HG03103 (cell line): ENCODE data around the gene CD58.

Source experiments
- ATAC-seq: cut with Tn5 transposase; IDR thresholded peaks from one replicate; pipeline ENCODE4 v1.9.1; 2021; ENCODE audit warnings: low read depth; ENCODE audit not compliant: unreplicated experiment

Gene CD58

DNA sequence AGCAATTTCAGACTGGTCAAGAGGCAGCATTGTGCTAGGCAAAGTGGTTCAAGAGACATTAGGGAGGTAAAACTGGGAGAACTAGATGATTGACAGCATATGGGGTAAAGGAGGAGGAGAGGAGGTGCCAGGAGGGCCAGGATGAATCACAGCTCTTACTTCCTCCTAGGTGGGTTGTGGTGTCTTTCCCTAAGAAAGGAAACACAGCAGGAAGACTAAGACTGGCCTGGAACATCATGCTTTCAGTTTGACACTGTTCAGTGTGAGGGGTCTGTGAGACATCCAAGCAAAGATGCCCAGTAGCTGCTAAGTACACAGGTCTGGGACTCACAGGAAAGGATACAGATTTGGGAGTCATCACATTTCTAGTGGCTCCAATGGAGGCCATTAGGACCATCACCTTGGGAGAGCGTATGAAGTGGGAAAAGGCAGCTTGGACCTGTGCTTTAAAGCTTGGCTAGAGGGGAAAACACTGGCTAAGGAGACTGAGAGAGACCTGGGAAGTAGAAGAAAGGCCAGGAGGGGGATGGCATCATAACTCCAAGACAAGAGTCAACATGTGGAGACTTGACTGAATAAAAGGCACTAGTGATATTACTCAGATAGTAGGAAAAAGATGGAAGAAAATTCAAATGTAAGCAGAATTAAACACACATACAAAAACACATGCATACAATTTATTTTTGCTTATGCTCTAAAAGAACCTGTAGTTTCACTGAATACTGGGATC lies 17.3 kb downstream of the CD58 start:
- ATAC-seq = no peak

DNA sequence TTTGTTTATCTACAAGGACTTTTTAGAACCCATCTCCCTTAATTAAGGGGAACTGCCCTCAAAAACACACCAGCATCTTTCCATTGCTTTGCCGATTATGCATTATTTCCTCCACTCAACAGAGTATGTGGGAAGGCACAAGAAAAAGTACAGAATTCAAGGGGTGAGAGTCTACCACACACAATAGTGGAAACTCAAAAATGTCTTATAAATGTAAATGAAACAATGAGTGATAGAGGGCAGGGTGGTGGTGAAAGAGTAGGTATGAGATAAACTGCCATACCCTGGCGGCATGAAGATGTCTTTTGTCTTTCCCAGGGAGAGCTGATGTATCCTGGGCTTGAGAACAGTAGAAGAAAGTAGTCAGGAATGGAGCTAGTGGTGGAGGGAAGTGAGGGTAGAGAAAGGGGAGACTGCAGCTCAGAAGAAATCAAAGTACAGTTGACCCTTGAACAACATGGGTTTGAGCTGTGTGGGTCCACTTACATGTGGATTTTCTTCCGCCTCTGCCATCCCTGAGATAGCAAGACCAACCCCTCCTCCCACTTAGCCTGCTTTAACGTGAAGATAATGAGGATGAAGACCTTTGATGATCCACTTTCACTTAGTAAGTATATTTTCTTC lies 24.4 kb downstream of the CD58 start:
- no peak for ATAC-seq

DNA sequence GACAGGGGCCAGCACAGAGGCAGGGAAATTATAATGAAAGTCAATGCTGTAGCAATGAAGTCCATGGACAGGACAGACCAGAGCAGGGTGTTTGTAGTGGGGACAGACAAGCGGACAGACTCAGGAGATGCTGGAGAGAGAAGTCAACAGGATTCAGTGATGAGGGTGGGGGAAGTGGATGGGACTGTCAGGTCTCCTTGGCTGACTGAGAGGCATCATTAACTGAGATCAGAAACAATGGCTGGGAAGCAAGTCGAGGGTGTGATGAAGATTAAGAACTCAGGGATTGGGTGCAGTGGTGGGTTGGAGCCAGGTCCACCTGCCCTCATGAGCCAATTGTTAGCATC lies 25.5 kb downstream of the CD58 start:
- peak; percentile 8 for ATAC-seq

DNA sequence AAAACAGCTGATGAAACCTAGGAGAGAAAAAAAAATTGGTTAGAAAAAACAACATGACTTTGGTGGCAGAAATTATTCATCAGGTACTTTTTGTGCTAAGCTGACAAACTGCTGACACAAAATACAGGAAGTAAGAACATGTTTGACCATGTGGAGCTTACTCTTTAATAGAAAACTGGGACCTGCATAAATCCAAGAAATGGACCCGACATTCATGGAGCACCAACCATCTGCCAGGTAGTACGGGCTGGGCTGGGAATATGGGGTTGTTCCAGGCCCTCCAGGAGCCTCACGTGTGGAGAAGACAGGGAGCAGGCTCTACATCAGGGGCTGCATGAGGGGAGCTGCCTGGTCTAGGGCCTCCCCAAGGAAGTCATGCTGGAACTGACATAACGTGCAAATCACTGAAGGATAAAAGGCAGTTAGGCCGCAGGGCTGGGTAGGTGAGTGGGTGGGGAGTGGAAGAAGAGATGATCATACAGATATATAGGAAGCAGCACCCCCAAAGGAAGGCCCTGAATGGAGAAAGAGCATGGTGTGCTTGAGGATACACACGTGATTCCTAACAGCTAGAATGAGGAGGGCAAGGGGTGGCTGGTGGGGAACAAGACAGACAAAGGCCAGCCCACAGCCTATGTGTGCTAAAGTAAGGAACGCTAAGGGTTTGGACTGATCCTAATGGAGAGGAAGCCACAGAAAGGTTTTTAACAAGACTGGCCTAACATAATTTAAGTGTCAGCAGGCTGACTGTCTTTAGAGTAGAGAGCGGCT lies 26.1 kb downstream of the CD58 start:
- ATAC-seq = peak; percentile 52

DNA sequence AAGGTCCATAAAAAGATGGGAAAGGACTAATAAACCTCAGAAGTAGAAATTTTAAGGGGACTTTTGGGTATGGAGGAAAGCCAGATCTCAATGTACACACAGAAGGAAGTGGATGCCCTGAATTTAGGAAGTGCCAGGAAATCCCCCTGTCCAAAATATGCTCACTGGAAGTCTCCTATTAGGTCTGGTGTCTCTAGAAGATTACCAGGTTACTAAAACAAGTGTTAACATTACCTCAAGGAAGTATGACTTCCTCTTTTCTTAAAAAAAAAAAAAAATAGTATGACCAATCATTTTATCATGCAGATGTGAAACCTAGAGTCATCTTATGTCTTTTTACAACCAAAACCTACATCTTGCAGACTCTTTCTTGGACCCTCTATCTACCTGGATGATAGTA lies 30.7 kb downstream of the CD58 start:
- ATAC-seq = no peak

DNA sequence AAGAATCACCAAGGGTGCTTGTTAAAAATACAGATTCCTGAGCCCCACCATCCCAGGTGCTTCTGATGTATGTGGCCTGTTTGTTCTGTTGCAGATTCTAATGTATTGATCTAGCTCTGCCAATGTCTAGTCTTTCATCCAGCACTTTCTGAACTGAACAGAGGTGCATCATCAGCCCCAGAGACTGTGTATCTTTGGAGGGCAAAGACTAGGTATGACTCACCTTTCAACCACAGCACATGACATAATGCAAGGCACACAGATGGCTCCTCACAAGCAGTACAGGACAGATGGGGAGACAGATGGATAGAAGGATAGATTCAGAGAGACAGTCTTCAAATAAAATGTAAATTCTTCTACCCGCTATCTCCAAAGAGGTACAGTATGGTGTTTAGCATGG lies 32.3 kb downstream of the CD58 start:
- ATAC-seq = peak; percentile 80

DNA sequence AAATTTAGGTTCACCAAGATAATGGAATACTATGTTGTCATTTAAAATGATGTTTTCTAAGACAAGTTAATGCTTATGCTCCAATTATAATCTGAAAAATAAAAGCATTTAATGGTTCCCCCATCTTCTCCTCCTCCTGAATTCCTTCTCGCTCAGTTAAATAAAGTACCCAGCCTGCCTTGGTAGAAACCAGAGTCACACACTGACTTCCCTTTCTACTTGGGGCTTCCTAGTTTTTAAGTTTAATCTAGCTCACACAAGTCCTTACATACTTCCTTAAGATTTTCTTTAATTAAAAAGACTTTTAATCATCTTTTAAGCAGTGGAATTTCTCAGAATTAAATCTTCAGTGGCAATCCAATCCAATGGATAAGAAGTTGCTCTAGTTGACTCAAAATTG lies 32.9 kb downstream of the CD58 start:
- ATAC-seq = no peak

DNA sequence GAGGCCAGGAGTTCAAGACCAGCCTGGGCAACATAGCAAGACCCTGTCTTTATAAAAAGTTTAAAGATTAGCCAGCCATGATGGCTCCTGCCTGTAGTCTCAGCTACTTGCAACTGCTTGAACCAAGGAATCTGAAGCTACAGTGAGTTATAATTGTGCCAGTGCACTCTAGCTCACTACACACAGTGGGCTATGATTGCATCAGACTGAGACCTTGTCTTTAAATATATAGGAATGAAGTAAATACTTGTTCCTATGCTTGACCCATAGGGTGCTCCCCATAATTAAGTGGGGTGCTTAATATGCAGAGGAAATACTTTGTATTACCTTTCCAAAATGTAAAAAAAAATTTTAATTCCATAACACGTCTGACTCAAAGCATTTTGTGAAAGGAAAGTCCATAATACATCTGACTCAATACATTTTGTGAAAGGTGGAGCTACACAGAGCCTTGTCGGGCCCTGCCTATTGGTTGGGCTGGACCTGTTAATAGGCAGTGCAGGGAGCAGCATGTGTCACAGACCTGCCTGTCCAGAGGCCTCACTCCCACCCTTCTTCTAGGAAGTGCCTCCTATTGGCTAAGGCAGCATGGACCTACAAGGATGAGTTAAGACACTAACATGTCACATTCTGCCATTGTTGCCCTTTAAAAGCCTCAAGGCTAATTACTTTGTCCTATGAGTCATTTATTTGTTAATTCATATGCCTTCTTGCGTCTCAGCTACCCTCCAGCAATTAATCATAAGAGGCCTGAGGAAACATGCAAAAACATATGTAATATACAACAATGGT lies 33.6 kb downstream of the CD58 start:
- ATAC-seq = no peak

DNA sequence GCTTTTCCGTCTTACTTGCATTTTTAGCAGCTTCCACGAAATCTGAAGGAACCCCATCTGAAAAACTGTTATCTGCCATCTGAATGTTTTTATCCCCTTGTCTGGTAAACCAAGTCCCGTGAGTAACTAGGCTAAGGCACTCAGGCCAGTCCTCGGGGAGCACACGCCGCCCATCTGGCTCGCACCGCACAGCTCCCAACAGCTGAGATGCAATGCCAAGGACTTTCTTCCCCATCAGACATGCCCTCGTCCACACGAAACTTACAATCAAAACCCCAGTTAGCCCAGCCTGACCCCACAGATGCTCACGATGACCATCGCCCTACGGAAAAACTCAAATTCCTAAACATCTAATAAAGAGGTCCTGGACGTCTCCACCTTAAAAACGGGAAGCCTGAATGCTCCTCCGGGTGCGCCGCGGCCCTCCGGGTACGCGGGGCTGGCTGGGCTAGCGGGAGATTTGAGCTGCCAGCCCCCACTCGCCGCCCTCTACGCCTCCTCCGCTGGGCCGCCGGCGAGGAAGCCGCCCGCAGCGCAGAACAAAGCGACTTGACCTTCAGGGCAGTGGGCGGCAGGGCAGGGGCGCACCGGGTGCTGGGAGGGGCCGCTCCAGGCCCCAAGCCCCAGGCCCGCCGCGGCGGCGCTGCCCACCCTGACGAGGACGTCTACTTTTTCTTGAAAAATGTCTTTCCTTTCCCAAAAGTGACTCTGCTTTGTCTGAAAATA lies 36.6 kb downstream of the CD58 start:
- ATAC-seq = no peak

DNA sequence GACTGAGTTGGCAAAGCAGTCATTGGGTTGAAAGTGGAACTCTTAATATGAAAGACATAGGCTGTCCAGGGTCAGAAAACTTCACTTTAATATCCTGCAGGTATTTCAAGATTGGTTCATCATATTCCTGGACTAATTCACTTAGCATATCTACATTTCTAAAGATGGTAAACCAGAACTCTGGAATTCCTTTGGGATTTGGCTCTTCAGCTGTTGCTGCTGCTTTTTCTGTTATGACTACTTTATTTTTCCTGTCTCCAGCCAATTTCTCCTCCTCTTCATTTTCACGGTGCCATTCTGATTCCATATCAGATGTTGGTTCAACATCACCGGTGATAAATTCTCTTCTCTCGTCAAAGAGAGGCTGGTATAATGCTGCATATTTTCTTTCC lies 37.4 kb downstream of the CD58 start:
- no peak for ATAC-seq

DNA sequence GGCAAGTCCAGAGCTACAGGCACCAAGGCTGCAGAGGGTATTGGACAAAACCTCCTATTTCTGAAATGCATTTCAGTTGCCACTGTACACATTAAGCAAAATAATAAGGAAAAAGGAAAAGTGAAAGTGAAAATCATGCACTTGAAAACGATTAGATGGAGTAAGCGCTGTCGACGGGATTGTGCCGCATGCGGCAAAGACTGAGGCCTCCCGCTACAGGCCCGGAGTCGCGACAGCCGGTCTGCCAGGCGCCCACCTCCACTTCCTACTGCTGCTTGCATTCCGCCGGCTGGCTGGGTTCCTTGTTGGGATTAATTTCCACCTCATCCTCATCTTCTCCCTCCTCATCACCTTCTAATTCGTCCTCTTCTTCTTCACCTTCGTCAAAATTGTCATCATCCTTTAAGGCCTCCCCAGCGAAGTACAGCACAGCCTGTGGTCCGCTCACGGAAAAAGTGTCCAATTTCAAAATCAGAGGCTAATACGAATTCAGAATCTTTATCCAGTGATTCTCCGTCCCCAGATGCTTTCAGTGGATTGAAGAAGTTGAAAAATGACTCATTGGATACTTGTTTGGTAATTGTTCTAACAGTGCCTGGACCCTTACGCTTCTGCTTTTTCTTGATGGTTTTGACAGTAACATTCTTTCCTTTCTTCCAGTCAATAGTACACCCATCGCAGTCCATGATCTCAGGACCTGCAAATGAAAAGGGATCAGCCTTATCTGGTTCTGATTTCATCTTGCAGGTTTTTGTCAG lies 38.0 kb downstream of the CD58 start:
- ATAC-seq = no peak

DNA sequence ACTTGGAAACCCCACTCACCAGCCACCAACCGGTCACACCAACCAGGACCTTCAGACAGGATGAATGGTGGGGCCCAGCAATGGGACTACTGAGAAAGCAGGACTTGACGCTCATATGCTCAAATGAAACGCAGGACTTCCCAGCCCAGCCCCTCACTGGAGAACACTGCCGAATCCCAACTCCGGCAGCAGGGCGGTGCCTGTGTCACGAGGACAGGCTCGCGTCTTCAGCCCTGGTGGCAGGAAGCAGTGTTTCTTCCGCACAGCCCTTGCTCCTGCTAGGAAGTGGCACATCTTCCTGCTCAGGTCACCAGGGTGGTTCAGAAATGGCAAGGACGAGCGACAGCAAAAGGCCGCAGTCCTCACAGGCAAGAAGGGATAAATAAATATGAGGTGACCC lies 38.9 kb downstream of the CD58 start:
- no peak for ATAC-seq

DNA sequence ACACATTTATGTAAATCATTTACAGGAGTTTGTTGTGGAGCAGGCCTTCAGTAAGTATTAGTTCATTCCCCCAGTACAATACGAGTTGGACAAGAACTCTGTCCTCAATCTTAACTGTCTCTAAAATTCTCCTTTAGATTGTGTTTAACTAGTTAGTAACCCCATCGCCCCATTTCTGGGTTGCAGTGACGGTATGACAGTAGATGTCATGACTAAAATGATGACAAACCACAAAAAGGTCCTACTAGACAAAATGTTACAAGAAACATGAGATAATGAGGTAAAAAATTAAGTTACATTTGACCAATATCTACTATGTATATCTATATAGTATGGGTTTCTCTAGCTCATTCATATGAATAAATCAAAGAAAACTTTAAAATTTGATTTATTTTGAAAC lies 41.1 kb downstream of the CD58 start:
- no peak for ATAC-seq

DNA sequence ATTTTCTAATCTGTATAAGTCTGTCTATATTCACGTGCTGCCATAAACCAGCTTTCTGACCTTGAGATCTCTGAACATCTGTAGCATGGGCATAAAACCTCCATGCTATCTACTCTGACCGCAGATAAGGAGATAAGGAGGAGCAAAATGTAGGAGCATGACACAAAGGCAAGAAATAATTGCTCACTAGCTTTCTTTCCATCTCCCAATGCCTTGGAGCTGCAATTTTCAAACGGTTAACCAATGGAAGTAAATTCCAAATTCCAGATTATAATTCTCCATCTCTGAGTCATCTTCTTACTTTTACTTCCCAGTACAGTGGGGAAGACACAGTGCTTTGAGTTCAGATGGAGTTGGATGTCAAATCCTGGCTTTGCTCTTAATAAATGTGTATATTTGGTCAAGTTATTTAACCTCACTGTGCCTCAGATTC lies 41.6 kb downstream of the CD58 start:
- ATAC-seq = no peak

DNA sequence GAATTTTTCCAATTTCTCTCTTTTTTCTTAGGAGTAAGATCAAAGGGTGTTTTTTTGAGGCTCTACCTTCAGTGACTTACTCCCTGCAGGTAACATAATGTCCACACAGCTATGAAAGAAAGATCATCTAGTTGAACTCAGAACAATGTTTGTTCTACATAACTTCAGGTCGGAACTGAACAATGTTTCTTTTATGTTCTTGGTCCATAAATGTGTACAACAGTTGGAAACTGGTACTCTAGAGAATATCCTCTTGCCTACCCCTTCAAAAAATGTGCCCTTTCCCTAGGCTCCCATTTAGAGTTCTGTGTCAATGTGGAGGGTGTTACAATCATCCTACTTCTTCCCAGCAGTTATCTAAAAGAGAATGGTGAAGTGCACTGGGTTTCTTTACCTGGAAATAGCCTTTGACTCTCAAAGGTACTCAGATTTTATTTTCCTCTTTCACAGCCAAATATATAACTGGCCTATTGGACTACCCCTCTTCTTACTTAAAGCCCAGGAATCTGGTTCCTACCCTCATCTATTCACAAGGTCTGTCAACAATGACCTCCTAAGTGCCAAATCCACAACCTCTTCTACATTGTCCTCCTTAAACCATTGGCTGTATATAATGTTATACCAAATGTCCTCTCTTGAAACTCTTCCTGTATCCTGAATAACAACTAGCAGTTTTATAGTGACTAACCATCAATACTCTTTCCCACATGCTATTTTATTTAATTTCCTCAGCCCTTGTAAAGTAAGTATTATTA lies 42.3 kb downstream of the CD58 start:
- no peak for ATAC-seq

DNA sequence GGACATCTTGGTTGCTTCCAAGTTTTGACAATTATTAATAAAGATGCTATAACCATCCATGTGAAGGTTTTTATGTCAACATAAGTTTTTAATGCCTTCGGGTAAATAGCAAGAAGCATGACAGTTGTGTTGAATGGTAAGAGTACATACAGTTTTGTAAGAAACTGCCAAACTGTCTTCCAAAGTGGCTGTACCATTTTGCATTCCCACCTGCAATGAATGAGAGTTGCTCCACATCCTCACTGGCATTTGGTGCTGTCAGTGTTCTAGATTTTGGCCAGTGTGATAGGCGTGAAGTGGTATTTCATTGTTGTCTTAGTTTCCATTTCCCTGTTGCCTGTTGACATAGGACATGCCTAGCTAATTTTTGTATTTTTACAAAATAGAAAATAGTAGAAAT lies 45.4 kb downstream of the CD58 start:
- no peak for ATAC-seq

DNA sequence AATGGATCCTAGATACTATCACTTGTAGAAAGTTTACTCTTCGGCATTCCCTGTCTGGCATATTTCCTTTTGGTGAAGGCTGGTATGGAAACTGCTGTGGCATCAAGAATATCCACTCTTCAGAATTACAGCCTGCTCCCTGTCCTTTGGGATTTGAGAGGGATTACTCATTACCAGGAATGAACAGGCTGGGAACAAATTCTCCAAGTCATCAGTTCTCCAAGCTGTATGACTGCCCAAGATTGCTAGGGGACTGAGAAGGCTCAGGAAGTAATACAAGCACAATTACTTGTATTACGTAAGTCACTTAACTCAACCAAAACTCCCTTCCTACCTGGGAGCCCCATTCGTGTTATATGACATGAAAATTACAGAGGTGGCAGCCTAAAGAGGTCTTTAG lies 49.6 kb downstream of the CD58 start:
- ATAC-seq = no peak

DNA sequence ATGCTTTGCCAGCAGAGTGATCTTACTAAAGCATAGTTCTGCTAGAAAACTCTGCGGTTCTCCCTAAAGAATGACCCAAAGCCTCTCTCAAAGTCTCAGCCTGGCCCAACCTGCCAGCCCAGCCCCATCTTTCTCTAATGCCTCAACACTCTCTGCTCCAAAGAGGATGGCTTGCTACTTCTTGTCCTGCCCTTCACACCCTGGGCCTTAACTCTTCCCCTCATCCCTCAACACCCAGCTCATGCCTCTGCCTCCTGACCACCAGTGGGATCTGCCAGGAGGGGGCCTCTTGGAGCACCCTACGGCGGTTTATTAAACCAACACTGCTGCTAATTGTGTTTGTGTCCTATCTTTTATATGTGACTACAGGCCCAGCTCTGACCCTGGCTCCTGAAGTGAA lies 52.4 kb downstream of the CD58 start:
- no peak for ATAC-seq

DNA sequence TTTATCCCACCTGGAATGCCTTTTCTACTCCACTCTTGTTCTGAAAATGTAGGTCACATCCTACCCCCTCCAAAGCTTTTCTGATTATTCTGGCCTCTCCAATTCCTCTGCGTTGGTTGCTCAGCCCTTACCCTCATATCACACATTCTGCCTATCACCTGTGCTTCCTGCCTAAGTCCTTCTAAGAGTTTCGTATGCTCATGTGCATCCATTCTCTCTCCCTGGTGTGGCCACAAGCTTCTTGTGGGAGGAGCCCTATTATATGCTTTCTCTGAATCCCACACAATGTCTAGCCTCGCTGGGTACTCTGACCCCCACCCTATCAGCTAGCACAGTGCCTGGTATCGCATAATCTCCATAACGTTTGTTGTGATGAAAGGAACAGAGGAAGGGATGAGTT lies 54.2 kb downstream of the CD58 start:
- no peak for ATAC-seq
